ENCODE data around the gene SPATA4. TPM values are rescaled to one million over a fixed set of nuclear protein-coding genes. Genes with fewer than 3 reads are reported as not detected.

Gene SPATA4
- total and polyA plus RNA-seq, 10 of the 15 experiments (the other 5 are each of a cell fraction or from before 2014, with no cell fraction given): not detected

- TF ChIP-seq SKIL (IDR thresholded peaks at IDR 0.05; ENCODE audit: low read depth, poor library complexity, severe bottlenecking): no peak
Measured at GRCh38 chr4:176229645-176230044, 34.3 kb upstream of the SPATA4 start (continued).

GRCh38 chr4:176226736-176227135 is 31.4 kb upstream of the SPATA4 start:
- Histone ChIP-seq H4K20me1 (ENCODE audit: control insufficient read depth, insufficient read depth) (no peaks in the 10 kb centered on the region), H2AFZ (ENCODE audit: control insufficient read depth, low read depth, low read length) (no peak overlapping the region; the same call in 1 of the 2 replicates), H3K79me2 (ENCODE audit: control insufficient read depth, insufficient read depth, low read length) (no peaks in the 10 kb centered on the region), H3K27me3 (replicated peaks in 1 of 2; ENCODE audit: control insufficient read depth in 2 of 2, insufficient read depth in 2 of 2, low read length in 1 of 2) (no peaks in the 10 kb centered on the region), H3K27ac (ENCODE audit: control insufficient read depth, insufficient read depth) (no peak overlapping the region), H3K4me3 (no peak overlapping the region), H3K4me1 (ENCODE audit: control insufficient read depth, insufficient read depth, low read length) (no peaks in the 10 kb centered on the region), H3K9ac (ENCODE audit: control insufficient read depth, insufficient read depth, low read length) (no peak overlapping the region), H3K4me2 (ENCODE audit: control insufficient read depth, insufficient read depth) (no peak overlapping the region), H3K9me3 (replicated peaks; ENCODE audit: control insufficient read depth, insufficient read depth, low read length) (no peaks in the 10 kb centered on the region), H3K36me3 (ENCODE audit: control insufficient read depth in 2 of 2, insufficient read depth in 2 of 2, low read length in 1 of 2) (no peaks in the 10 kb centered on the region)
- BruUV-seq (replicated peaks): no TSS peak
- ChIA-PET CTCF (no interaction called here), POLR2A (interaction anchor here (0.5 kb wide), 1 partner anchor 15 kb away, joined by 3 read pairs; no protein-coding TSS in a partner anchor), SMC1A (ENCODE audit: uncharacterized antibody, unreplicated experiment) (interaction anchor here (0.7 kb wide), 1 partner anchor 13 kb away, joined by 3 read pairs; no protein-coding TSS in a partner anchor), RAD21 (ENCODE audit: unreplicated experiment) (no interaction called here)
- intact Hi-C loops (cut with micrococcal nuclease; ENCODE audit: unreplicated experiment) (no loop called here), in situ Hi-C loops (cut with MboI) (no loop called here)
- no peak for DNase-seq (ENCODE audit: low read depth, low spot score)
- 4% methylated on average over 5 of the region's 5 CpGs for WGBS (ENCODE audit: insufficient coverage, insufficient replicate concordance, low lambda C conversion rate, missing lambda C conversion rate)
- TF ChIP-seq MYC (IDR thresholded peaks at IDR 0.05; ENCODE audit: insufficient read depth, insufficient read length, insufficient replicate concordance, low read length, severe bottlenecking): no peak
- no peak for TF ChIP-seq TCF3 (IDR thresholded peaks at IDR 0.05; ENCODE audit: borderline replicate concordance, insufficient read depth, low read depth, low read length)
- TF ChIP-seq YY1 (IDR thresholded peaks at IDR 0.05; ENCODE audit: low read depth, low read length): no peak
- FAIRE-seq: no peak
- ATAC-seq: no peak
